AML-193 (cell line): ENCODE measurements around the gene SEPTIN1.
A peak's percentile ranks its signal among the peaks of the same experiment; 100 is the strongest.
"Not testable (repeated sequence)": the region's sequence is repeated elsewhere in the genome, so short reads cannot be mapped to it uniquely, and the experiment has no call there.

Source experiments
- DNase-seq, 2 experiments: peaks; one replicate each; lab custom pipeline; 2025; lab: John Stamatoyannopoulos, UW

SEPTIN1 gene

DNA sequence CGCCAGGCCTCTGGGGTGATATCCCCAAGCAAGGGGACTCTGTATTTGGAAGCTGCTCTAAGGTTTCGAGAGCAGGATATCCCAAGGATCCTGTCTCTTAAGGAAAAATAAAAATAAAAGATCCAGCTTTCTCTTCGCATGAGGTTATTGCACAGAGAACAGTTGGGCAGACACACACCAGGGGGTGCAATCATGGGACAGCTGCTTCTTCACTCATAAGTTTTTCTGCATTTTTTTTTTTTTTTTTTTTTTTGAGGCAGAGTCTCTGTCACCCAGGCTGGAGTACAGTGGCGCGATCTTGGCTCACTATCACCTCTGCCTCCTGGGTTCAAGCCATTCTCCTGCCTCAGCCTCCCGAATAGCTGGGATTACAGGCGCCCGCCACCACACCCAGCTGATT, 40.4 kb downstream of the SEPTIN1 start:
- DNase-seq, result not testable (repeated sequence)

DNA sequence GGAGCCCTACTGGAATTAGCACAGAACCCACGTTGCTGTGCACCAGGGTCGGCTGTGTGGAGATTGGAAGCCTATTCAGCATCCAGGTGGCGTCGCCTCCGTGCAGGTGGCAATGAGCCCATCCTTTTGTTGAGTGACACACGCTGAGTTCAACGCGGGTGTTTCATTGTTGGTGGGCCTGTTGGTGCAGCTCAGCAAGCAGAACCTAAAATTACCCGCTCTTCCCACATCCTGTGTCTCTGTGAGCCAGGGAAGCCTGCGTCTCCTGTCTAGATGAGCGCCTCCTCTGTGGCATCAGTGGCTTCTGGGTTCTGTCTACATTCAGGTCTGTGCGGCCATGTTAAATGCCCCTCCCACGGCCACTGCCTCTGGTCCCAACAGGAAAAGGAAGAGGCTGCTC, 41.7 kb downstream of the SEPTIN1 start:
- no peak for DNase-seq

DNA sequence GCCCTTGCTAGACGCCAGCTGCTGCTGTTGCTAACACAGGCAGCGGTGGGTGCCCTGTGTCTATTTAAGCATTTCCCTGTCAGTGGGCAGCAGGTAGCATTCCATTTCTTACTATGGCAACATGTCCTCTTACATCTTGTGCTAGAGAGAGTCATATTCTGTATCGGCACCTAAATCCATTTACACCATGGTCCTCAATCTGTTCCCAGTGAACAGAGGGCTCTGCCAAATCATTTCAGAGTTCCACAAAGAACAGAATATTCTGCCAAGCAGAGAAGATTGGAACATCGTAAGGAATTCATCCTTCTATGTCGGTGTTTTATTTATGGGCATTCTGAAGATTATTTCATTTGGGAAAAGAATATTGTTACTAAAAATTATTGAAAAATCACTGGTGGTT, 43.6 kb downstream of the SEPTIN1 start:
- not testable (repeated sequence) for DNase-seq

DNA sequence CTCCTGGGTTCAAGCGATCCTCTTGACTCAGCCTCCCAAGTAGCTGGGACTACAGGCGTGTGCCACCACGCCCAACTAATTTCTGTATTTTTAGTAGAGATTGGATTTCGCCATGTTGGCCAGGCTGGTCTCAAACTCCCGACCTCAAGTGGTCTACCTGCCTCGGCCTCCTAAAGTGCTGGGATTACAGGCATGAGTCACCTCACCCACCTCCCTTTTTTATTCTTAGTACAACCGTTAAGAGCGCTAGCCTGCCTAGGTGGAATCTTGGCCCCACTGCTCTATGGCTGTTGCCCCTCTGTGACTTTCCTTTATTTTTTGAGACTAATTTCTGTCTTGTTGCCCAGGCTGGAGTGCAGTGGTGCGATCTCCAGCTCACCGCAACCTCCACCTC, 44.4 kb downstream of the SEPTIN1 start:
- DNase-seq, result not testable (repeated sequence)

DNA sequence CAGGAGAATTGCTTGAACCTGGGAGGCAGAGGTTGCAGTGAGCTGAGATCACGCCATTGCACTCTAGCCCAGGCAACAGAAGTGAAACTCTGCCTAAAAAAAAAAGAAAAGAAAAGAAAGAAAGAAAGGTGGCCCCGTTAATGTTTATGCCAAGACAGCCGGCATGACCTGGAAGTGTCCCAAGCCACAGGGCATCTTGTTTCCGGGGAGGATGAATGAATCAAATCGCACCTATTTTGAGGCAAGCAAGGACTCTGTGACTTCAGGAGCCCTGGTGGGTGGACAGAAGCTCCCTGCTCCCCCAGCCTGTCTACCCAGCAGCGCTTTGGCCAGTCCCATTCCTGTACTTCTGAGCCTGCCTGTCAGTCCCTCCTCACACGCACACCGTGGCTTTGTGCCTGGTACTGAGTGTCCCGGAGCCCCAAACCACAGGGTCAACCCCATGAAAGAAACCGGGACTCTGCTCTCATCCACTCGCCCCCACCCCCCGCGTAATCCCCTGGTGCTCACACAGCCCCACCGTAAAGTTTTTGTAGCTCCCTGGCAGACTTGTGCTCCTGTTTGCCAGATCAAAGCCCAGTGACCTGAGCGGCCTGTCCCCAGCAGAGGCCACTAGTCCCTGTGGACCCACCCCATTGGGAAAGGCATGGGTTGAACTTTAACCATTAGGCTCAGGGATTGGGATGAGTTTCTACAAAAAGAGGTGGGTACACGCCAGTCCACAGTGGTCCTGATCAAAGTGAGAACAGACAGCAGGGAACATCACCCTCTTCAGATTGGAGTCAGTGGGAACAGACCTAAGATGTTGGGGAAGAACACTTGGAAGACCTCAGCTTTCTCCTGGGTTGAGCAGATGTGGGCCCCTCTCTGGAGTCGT, 46.5 kb downstream of the SEPTIN1 start:
- DNase-seq, result peak; percentile 16 to 28

DNA sequence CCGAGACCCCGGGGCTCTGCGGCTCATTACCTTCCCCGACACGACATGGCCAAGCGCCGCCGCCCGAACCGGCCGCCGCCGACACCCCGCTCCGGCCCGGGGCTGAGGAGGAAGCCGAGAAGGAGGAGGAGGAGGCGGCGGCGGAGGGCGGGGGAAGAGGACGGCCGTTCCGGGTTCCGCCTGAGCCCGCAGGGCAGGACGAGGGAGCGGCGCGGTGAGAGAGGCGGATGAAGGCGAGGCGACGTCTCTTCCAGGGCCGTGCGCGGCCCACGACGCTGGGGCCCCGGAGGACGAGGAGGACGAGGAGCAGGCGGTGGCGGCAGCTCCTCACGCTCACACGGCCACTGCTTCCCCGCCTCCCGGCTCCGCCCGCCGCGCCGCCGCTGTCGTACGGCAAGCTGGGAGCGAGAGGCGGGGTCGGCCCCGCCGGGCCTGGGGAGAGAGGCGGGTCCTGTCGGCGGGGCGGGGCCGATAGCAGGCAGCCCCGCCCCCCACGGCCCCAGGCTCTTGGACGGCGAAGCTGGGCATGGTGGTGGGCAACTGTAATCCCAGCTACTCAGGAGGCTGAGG, 47.2 kb downstream of the SEPTIN1 start:
- peak; percentile 54 to 78 for DNase-seq

DNA sequence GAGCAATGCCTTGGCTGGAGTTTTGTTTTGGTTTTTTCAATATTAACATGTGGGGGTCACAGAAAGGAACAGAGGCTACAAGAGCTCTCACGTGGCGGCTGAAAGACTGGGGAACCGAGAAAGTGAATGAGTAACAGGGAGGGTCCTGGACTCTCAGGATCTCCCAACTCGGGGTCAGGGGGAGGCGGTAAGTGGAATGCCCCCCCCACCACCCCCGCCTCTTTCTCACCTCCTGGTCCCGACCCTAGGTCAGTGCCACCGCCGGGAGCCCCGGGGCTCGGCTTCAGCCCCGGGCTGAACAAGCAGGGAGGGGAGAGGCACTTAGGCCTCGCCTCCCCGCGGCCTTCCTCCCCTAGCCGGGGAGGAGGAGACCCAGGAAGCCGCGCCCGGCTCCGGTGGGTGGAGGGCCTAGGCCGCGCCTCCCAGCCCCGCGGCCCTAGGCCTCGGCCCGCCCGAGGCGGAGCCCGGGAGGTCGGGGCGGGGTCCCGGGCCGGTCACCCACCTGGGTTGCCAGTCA, 47.8 kb downstream of the SEPTIN1 start:
- DNase-seq, result peak; percentile 23 to 33
